KMS-11 (cell line): Measurements from ENCODE around the gene IL1F10.
A peak's percentile ranks its signal among the peaks of the same experiment; 100 is the strongest.

Experiments
- H2AFZ ChIP-seq: fragments of 200-600 bp; sonication (generic); 2 replicates; pipeline ENCODE4 v1.6.1; 2016; ENCODE audit warnings: antibody characterized with exemption, mixed run types, low read depth
- H3K27ac ChIP-seq: fragments of 200-600 bp; sonication (generic); 2 replicates; pipeline ENCODE4 v1.6.1; 2016; ENCODE audit warnings: mild to moderate bottlenecking, mixed run types
- H3K27me3 ChIP-seq: fragments of 200-600 bp; sonication (generic); 2 replicates; pipeline ENCODE4 v1.6.1; 2017; ENCODE audit warnings: mild to moderate bottlenecking, low read depth, mixed run types, moderate library complexity; ENCODE audit not compliant: insufficient read depth
- H3K36me3 ChIP-seq: fragments of 200-600 bp; sonication (generic); 2 replicates; pipeline ENCODE4 v1.6.1; 2017; ENCODE audit warnings: mild to moderate bottlenecking, mixed run types; ENCODE audit not compliant: insufficient read depth
- H3K4me1 ChIP-seq: fragments of 200-600 bp; sonication (generic); 2 replicates; pipeline ENCODE4 v1.6.1; 2016; ENCODE audit warnings: mild to moderate bottlenecking, low read depth, mixed run types; ENCODE audit not compliant: poor library complexity, severe bottlenecking
- H3K4me2 ChIP-seq: fragments of 200-600 bp; sonication (generic); 2 replicates; pipeline ENCODE4 v1.7.0; 2016; ENCODE audit warnings: mild to moderate bottlenecking, mixed run types
- H3K4me3 ChIP-seq: fragments of 200-600 bp; sonication (generic); IDR thresholded peaks from 2 replicates; pipeline ENCODE4 v1.6.1; 2017; ENCODE audit warnings: low read depth, low read length, mixed read lengths; ENCODE audit not compliant: insufficient read depth
- H3K79me2 ChIP-seq: fragments of 200-600 bp; sonication (generic); 2 replicates; pipeline ENCODE4 v1.6.1; 2016; ENCODE audit warnings: low read depth, mixed run types; ENCODE audit not compliant: insufficient read depth
- H3K9ac ChIP-seq: fragments of 200-600 bp; sonication (generic); 2 replicates; pipeline ENCODE4 v1.6.1; 2016; ENCODE audit warnings: mild to moderate bottlenecking, mixed run types
- H4K20me1 ChIP-seq: fragments of 200-600 bp; sonication (generic); 2 replicates; pipeline ENCODE4 v1.6.1; 2016; ENCODE audit warnings: mild to moderate bottlenecking, mixed run types; ENCODE audit not compliant: insufficient read depth
- CTCF ChIP-seq: fragments of 200-600 bp; sonication (generic); conservative IDR thresholded peaks from 2 replicates; pipeline ENCODE4 v1.6.1; 2017; ENCODE audit warnings: low read depth, mild to moderate bottlenecking, antibody characterized with exemption, low read length, moderate library complexity, mixed read lengths

Gene IL1F10

GRCh38 chr2:113081488-113082210, 13.9 kb downstream of the IL1F10 start:
- Histone ChIP-seq H2AFZ (no peak overlapping the region), H3K9ac (no peak overlapping the region), H3K36me3 (no peaks in the 10 kb centered on the region), H3K4me1 (no peaks in the 10 kb centered on the region), H3K79me2 (no peaks in the 10 kb centered on the region), H4K20me1 (no peaks in the 10 kb centered on the region), H3K4me3 (no peak overlapping the region), H3K27ac (no peak overlapping the region), H3K4me2 (no peak overlapping the region), H3K27me3 (no peaks in the 10 kb centered on the region)
- no peak for TF ChIP-seq CTCF

- Histone ChIP-seq H3K4me2 (no peak overlapping the region), H2AFZ (no peak overlapping the region)
Measured at GRCh38 chr2:113083296-113083695, 15.5 kb downstream of the IL1F10 start.

GRCh38 chr2:113084249-113085000, 16.7 kb downstream of the IL1F10 start:
- Histone ChIP-seq H3K4me1 (no peaks in the 10 kb centered on the region), H3K27ac (no peak overlapping the region), H3K4me3 (no peak overlapping the region), H4K20me1 (no peaks in the 10 kb centered on the region), H3K9ac (no peak overlapping the region), H2AFZ (no peak overlapping the region), H3K27me3 (no peaks in the 10 kb centered on the region), H3K79me2 (no peaks in the 10 kb centered on the region), H3K4me2 (no peak overlapping the region), H3K36me3 (no peaks in the 10 kb centered on the region)
- peak; percentile 40; the same call in 1 of the 2 replicates for TF ChIP-seq CTCF

More at GRCh38 chr2:113083296-113083695, 15.5 kb downstream of the IL1F10 start:
- Histone ChIP-seq H4K20me1 (no peaks in the 10 kb centered on the region), H3K4me1 (no peaks in the 10 kb centered on the region), H3K79me2 (no peaks in the 10 kb centered on the region), H3K36me3 (no peaks in the 10 kb centered on the region), H3K27me3 (no peaks in the 10 kb centered on the region), H3K9ac (no peak overlapping the region), H3K27ac (no peak overlapping the region), H3K4me3 (no peak overlapping the region)
- TF ChIP-seq CTCF, result no peak

GRCh38 chr2:113085542-113085941, 17.8 kb downstream of the IL1F10 start:
- Histone ChIP-seq H3K27ac (no peak overlapping the region), H2AFZ (no peak overlapping the region), H3K27me3 (no peaks in the 10 kb centered on the region), H3K36me3 (no peaks in the 10 kb centered on the region), H3K4me1 (no peaks in the 10 kb centered on the region), H3K4me2 (no peak overlapping the region), H3K9ac (no peak overlapping the region), H3K4me3 (no peak overlapping the region), H4K20me1 (no peaks in the 10 kb centered on the region), H3K79me2 (no peaks in the 10 kb centered on the region)
- TF ChIP-seq CTCF, result no peak
